ENCODE results near the gene RPS27L.

Gene RPS27L

DNA sequence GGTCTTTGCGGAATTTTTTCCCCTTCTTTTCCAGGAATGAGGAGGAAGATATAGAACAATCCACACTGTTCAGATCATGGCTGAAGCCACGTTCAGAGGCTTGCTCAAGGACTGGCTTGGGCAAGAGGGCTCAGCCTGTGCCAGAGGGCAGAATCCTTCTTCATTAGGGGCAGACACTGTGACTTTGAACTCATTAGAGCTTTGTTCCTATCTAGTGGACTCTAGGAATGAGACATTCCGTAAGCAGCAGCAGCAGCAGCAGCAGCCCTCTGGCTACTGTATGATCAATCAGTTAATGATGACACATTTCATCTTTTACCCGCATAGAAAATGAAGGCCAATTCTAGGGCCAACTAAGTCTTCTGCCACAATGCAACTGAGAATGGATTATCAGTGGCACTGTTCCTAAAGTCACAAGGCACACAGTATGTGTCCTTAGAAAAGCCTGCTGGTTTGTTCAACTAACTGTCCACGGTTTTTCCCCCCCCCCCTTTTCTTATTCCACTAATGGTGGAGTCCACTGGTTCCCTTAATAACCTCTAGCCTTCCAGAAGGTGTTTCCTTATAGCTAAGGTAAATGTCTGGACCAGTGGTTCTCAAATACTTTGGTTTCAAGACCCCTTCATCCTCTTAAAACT lies 30.4 kb upstream of the RPS27L start:
- no peak for DNase-seq

DNA sequence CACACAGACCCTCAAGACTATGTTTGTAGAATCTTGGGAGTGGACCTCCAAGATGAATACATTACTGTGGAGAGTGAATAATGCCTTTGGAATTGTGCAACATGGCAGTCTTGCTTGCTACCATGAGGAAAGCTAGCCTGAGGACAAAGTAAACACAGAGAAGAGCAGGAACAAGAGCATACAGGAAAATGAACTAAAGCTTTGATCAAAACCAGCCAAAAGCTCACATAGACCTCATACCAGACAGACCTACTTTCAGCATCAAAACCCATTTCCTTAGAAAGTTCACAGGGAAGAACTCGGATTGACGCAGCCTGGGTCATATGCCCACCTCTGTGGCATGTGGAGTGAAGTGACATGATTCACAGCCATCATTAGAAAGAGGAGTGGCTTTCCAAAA lies 28.8 kb upstream of the RPS27L start:
- DNase-seq: no peak

DNA sequence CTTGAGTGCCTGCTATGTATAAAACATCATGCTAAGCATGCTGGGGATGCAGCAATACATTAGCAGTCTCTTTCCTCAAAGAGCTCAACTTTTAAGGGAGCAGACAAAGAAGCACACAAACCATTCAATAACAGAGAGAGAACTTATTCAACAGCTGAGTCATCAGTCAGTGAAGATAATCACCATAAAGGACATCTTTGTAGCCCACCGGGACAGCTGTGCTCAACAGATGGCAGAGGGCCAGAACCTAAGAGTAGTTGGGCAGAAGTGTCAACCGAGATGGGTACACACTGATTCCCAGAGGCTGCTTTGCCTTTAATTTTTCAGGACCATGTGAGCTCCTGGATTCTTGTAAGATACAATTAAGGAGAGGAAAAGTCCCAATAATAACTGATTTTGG lies 27.9 kb upstream of the RPS27L start:
- peak; percentile 30 for DNase-seq

DNA sequence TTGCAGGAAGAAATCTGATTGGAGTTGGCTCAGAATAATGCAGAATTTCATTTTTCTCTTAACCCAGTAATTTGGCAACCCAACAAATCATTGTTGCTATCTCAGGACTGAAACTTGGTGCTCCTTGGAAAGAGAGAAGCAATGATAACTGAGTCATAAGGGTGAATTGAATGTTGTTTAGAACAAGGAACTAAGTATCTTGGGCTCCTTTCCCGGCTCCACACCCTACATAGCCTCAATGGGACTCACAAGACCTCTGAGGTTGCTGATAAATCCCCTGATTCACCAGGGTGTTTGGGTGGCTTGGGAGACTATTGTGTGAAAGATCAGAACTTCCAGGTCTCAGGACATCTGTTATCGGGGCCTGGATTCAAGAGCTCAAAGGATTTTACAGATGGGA lies 24.4 kb upstream of the RPS27L start:
- DNase-seq: no peak

DNA sequence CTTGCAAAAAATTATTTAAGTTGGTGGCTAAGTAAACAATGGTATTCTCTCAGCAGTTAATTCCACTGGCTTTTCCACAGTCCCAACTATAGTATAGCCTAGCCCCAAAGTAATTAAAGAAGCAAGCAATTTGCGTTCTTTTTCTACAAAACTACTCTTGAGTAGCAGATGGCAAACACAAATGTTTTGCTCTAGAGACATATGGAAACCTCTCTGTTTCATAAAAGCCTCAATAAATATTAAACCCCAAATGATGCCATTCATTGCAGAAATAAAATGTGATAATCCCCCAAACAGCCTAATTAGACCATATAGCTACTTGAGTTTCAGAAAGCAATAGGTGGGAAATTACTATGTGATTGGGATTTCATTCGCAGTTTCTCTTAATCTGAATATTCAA lies 23.5 kb upstream of the RPS27L start:
- no peak for DNase-seq

DNA sequence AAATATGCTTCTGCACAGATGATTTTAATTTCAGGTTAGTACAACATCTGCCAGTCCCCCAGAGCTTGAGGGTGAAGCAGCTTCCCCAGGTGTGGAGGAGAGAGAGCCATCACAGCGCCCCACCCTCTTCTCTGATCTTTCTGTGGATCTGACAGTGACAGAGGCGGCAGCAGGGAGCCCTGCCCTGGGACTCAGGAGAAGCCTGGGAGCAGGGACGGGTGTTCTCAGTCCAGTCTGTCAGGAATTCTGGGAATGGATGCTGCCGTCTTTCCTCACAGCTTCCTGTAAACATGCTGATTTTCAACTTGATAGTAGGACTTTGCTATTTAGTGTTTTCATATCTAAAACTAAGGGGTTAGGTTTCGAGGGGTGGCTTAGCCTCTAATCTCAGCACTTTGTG lies 20.8 kb upstream of the RPS27L start:
- DNase-seq: no peak

DNA sequence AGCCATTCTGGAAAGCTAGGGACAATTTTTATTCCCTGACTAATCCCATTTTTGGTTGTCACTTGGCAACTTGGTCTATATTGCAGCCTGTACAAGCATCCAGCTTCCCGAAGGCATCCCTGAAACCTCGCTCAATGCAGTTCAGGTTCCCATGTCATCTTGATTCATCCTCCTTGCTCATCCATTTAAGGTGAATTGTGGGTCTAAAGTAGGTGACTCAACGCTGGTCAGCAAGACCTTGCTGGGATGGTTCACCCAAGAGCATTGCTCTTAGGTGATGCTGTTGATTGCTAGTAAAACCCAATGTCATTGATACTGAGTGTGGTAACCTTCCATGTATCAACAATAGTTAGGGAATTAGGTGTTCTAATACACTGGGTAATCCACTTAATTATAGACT lies 19.0 kb upstream of the RPS27L start:
- no peak for DNase-seq

DNA sequence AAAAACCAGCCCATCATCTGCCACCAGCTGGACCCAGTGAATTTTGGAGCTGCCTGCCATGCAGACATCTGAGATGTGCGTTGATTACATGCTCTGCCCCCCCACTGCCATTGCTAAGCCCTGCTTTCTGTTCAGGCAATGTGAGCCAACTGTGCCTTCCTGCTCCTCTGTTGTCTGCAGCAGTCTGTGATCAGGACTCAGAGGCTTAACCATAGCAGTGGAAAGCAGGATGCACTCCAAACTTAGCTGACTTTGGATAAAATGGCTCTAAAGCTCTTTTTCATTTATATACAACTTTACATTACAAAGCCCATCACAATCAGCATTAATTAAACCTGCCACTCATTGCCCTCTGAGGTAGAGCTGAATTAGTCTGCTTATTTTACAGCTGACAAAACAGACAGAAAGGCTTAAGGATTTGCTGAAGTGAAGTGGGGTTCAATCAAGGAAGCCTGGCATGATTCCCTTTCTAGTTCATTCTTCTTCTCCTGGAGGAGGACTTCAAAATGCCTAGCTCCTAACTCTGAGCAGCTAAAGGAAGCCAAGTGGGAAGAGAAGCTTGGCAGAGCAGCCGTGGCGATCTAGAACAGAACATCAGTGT lies 15.7 kb upstream of the RPS27L start:
- DNase-seq: peak; percentile 61

DNA sequence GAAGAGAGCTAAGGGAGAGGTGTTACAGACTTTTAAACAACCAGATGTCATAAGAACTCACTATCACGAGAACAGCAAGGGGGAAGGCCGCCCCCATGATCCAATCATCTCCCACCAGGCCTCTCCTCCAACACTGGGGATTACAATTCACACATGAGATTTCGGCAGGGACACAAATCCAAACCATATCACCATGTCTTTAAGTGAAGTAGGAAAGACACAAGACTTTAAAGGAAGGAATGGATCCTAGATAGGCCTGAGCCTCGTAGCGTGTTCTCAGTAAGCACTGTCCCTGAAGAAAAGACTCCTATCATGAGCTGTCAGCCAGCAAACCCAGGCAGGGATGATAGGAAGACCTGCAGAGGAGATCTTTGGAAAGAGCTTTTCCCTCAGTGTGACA lies 15.1 kb upstream of the RPS27L start:
- DNase-seq: no peak

DNA sequence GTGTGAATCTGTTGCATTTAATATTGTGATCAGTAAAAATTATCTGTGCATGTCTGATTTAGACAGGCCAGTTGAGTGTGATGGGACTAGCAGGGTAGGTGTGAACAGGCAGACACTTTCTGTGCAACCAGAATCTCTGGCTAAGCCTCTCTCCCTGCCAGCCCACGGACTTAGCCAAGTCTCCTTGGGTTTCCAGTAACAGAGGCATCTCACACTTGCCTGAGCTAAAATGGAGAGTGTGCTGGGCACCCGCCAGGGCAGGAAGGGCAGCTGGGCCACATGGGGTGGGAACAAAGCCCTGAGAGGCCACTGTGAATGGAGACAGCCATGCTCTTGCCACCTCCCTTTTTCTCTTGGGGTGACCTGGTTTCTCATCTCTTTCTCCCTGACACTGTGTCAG lies 12.5 kb upstream of the RPS27L start:
- no peak for DNase-seq

DNA sequence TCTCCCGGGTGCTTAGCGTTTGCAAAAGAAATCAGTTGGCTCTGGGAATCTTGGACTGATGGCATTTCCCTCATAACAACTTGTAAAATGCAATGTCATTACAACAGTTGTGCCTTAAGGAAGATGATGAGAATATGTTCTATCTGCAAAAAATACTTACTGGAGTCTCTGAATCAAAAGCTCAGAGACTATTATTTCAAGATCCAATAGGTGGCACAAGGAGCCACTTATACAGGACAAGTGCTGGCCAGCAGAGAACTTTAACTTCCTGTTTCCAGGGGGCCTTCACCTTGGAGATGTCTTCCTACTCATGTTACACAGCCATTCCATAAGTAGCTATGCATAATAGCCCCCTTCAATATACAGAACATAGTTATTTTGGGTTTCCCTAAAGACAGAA lies 8.9 kb upstream of the RPS27L start:
- no peak for DNase-seq

DNA sequence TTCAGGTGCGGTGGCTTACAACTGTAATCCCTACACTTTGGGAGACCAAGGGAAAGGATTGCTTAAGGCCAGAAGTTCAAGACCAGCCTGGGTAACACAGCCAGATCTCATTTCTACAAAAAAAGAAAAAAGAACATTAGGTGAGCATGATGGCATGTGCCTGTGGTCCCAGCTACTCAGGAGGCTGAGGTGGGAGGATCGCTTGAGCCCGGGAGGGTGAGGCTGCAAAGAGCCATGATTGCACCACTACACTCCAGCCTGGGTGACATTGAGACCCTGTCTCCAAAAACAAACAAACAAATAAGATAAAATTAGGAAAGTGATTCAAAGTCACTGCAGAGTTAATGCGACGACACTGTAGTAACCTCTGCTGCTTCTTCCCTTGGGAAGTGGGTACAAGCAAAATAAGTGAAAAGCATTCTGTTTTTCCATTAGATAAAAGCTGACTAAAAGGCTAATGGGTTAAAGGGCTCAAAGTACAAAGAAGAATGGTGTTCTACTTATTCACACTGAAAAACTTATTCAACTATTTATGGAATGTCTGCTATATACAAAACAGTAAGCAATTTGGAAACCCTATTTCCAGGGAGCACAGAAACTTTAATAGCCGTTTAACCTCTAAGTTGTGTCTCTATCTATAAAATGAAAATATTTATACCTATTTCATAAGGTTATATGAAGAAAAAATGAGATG lies 8.0 kb upstream of the RPS27L start:
- DNase-seq: no peak

DNA sequence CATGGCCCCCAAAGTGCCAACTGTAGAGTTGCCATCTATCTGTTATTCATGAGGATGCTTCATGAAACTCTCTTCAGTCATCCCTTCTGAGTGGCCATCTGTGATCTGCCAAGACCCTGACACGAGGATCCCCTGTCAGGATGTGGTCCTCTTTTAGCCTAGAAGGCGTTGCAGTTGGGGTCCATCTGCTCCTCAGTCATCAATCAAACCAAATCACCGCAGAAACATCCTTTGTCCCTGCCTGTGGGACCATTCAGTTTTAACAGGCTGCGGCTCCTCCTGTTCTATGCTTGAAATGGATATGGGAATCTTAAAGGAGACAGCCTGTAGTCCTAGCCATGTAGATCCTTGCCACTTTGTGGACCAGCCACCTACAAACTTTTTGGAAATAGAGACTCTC lies 5.9 kb upstream of the RPS27L start:
- DNase-seq: peak; percentile 39

DNA sequence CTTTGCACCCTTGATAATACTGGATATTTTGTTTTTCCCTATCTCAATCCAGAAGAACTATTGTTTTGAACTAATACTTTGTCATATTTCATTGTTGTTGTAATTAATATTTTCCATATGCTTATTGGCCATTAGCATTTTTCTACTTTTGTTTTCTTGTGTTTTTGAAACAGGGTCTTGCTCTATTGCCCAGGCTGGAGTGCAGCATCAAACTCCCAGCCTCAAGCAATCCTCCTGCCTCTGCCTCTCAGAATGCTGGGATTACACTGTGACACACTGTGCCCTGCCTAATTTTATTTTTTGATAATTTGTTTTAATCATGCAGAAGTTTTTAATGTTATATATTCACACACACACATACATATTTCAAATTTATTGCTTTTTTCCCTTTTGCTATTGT lies 3.4 kb upstream of the RPS27L start:
- DNase-seq: no peak

DNA sequence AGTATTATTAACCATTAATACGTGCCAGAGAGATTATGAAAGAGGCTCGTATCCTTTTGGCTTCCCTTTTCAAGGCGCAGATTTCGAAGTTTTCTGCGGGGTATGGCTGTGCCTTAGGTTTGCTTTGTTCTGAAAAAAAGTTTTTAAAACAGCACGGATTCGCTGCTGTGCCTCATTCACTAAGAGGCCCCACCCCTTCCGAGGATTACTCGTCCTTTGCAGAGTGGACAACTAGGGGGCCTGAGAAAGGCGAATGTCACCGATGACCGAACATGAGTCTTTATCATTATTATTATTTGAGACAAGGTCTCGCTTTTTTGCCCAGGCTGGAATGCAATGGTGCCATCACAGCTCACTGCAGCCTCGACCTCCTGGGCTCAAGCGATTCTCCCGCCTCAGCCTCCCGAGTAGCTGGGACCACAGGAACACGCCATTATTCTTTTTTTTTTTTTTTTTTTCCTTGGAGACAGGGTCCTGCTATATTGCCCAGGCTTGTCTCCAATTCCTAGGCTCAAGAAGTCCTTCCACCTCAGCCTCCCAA lies 684 bp upstream of the RPS27L start:
- DNase-seq: peak; percentile 91

DNA sequence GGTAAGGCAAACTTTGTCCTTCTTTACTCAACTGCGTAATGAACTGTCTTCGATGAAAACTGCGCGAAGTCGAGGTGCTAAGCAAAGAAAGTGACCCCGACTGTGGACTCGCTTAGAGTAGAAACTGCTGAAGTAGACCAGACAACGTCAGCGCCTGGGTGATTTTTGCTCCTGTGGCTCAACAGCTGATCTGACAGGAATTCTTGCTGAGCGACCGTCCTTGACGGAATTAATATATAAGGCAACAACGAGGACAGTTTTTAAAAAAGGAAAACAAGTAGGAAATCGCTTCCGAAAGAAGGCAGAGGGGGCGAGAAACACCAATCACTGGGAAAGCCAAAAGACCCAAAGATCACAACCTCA lies 541 bp downstream of the RPS27L start:
- peak; percentile 77 for DNase-seq

DNA sequence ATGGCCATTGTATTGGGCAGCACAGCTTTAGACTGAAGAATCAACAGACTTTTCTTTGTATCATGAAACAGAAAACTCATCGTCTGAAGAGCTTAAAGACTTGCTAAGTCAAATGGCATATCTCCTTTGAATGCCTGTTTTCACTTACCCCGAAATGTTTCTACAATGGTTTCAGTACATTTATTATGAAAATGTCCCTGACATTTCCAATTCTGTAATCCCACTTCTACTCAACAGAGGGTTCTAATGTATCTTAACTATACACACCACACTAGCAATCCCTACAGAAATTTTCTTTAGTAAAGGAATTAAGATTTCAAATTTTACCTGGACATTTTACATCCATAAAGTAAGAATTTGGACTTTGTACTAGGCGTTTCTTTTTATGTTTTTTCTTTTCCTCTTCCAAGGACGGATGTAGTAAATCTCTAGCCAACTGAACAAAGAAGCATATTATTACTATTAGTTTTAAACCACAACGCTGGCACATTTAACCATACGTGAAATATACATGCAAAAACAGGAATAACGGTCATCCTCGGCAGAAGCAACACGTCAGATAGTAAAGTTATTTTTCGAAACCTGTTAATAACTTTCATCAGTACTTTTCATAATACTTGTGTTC lies 1.1 kb downstream of the RPS27L start:
- DNase-seq: no peak

DNA sequence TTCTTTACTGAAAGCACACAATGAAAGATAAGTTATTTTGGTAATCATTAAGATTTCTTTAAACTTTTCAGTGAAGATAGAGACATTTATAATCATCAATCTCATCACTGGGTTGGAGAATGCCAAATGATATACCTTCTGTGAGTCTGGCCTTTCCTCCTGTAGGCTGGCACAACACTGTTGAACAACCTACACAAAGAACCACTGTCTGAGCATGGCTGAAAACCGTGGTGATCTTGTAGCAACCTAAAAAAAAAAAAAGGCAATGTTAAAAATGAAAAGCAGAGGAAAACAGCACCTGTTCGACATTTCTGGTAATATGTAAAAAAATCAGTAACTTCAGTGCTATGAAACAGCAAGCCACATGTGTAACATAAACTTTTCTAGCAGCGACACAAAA lies 1.8 kb downstream of the RPS27L start:
- no peak for DNase-seq

DNA sequence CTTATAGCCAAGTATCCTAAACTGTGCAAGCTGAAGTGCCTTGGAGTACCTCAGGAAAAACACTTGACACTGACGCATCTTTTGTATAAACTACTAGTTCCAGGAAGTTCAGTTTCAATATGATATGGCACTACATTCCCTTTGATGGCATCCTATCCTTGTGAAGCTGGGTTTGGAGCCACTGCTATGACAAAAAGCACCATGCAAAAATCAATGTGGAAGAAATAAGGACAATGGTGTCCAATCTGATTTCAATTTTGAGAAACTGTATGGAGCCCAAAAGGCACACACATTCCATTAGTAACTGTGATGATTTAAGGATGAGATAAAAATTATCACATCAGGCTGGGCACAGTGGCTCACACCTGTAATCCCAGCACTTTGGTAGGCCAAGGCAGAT lies 5.6 kb downstream of the RPS27L start:
- DNase-seq: no peak

DNA sequence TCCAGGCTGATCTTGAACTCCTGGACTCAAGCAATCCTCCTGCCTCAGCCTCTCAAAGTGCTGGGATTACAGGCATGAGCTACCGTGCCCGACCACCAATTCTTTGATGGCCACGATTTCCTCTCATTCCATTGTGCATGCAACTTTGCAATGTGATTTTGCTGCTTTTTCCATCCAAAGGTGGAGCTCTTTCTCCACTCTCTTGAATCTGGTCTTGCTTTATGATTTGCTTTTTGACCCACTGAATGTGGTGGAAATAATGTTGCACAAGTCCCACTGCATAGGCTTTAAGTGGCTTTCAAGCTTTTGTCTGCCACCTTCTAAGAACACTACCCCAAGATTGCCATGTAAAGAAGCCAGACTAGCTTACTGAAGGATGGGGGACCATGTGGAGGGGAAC lies 10.6 kb downstream of the RPS27L start:
- DNase-seq: no peak

DNA sequence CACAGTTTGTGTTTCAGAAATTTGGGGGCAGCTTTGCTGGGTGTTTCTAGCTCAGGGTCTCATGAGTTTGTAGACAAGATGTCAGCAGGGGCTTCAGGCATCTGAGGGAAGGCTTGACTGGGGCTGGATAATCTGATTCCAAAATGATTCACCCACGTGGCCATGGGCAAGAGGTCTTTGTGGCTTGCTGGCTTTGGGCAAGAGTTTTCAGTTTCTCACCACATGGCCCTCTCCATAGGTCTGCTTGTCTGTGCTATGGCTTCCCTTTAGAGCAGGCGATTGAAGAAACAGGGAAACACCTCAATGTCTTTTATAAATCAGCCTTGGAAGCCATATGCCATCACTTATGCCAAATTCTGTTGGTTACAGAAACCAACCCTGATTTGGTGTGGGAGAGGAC lies 11.9 kb downstream of the RPS27L start:
- DNase-seq: no peak

DNA sequence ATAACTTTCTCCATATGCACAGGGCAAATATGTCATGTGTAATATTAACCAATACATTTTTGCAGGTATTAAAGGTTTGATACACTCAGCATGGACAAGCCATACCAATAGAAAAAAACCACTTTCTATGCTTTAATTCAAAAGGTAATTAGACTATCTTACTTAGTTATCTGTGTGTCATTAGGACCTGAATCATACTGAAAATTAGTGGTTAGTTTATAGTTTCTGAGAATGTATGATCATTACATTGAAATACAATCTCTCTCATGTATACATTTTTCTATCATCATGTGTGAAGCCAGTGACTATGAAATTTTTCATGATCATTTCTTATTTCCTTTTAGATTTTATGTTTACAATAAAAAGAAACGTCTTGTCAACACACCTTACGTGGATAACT lies 16.3 kb downstream of the RPS27L start:
- no peak for DNase-seq

DNA sequence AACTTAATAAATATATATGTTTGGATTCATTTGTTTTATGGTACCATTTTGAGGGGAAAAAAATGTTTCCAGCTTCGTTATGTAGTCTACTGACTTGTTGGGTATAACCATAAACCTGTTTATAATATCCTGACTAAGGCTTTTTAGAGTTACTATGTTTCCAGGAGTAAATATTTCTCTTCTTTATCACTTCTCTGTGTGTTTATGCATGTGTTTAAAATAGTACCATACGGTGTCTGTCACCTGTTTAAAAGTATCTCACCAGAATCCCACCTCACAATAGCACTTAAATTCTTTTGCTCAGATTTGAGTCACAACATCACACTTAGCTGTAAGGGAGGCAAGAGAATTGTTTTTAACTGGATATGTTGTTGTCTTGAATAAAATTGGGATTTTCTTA lies 20.5 kb downstream of the RPS27L start:
- DNase-seq: no peak

DNA sequence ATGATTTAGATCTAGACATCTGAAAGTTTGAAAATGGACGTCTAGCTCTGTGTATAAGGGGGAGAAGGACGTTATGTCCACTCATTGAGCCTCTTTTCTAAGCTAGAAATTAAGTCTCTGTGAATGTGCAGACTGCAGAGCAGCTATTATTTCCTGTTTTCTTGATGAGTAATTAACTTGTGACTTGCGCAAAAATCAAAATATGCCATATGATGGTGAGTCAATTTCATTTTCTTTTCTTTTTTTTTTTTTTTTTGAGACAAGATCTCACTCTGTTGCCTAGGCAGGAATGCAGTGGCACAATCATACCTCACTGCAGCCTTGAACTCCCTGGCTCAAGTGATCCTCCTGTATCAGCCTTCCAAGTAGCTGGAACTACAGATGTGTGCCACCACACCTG lies 21.5 kb downstream of the RPS27L start:
- DNase-seq: no peak
